HG02884 (cell line): ENCODE results near the gene PTGIR.

ENCODE experiments used
- ATAC-seq: cut with Tn5 transposase; IDR thresholded peaks from one replicate; pipeline ENCODE4 v1.9.1; 2021; ENCODE audit warnings: mild to moderate bottlenecking, moderate library complexity; ENCODE audit not compliant: unreplicated experiment

PTGIR gene

GRCh38 chr19:46616631-46617322 lies 8.1 kb downstream of the PTGIR start:
- ATAC-seq, result no peak

GRCh38 chr19:46615966-46616365 lies 8.9 kb downstream of the PTGIR start:
- no peak for ATAC-seq

GRCh38 chr19:46614114-46614722 lies 10.7 kb downstream of the PTGIR start:
- no peak for ATAC-seq

- no peak for ATAC-seq
Measured at GRCh38 chr19:46613525-46613924, 11.4 kb downstream of the PTGIR start.

- ATAC-seq, result no peak
Measured at GRCh38 chr19:46611776-46612175, 13.1 kb downstream of the PTGIR start.

GRCh38 chr19:46610851-46611770 lies 13.8 kb downstream of the PTGIR start:
- ATAC-seq, result no peak

GRCh38 chr19:46610413-46610775 lies 14.5 kb downstream of the PTGIR start:
- ATAC-seq, result no peak

- no peak for ATAC-seq
Measured at GRCh38 chr19:46609511-46610412, 15.1 kb downstream of the PTGIR start.

- no peak for ATAC-seq
Measured at GRCh38 chr19:46608581-46609345, 16.1 kb downstream of the PTGIR start.

GRCh38 chr19:46608178-46608577 lies 16.7 kb downstream of the PTGIR start:
- no peak for ATAC-seq

- ATAC-seq, result no peak
Measured at GRCh38 chr19:46607448-46607841, 17.4 kb downstream of the PTGIR start.

GRCh38 chr19:46606681-46607447 lies 18.0 kb downstream of the PTGIR start:
- ATAC-seq, result no peak

GRCh38 chr19:46606019-46606418 lies 18.9 kb downstream of the PTGIR start:
- ATAC-seq, result no peak

- ATAC-seq, result no peak
Measured at GRCh38 chr19:46605356-46605821, 19.5 kb downstream of the PTGIR start.

- ATAC-seq, result no peak
Measured at GRCh38 chr19:46604781-46605355, 20.0 kb downstream of the PTGIR start.

GRCh38 chr19:46603752-46604231 lies 21.1 kb downstream of the PTGIR start:
- ATAC-seq, result no peak

GRCh38 chr19:46603195-46603637 lies 21.7 kb downstream of the PTGIR start:
- no peak for ATAC-seq

GRCh38 chr19:46602392-46603194 lies 22.3 kb downstream of the PTGIR start:
- no peak for ATAC-seq
